ENCODE data around the gene GPATCH3.
A peak's percentile ranks its signal among the peaks of the same experiment; 100 is the strongest.
"Not testable (repeated sequence)": the region's sequence is repeated elsewhere in the genome, so short reads cannot be mapped to it uniquely, and the experiment has no call there.

GPATCH3 gene

GRCh38 chr1:26911399-26912146 lies 11.3 kb upstream of the GPATCH3 start:
- DNase-seq, result no peak

GRCh38 chr1:26910343-26911160 lies 10.3 kb upstream of the GPATCH3 start:
- DNase-seq, result no peak

GRCh38 chr1:26909951-26910342 lies 9.7 kb upstream of the GPATCH3 start:
- DNase-seq, result no peak

GRCh38 chr1:26907071-26907917 lies 7.0 kb upstream of the GPATCH3 start:
- no peak for DNase-seq

GRCh38 chr1:26900815-26901511 lies 696 bp upstream of the GPATCH3 start:
- no peak for DNase-seq

GRCh38 chr1:26897351-26897750 lies 2.9 kb downstream of the GPATCH3 start:
- no peak for DNase-seq

- no peak for DNase-seq
These were observed 6.0 kb downstream of the GPATCH3 start for GRCh38 chr1:26894263-26894662.

GRCh38 chr1:26890467-26890796 lies 9.8 kb downstream of the GPATCH3 start:
- no peak for DNase-seq

- peak; percentile 15 for DNase-seq
These were observed 10.5 kb downstream of the GPATCH3 start, which contains the start of gene GPN2 for GRCh38 chr1:26889551-26890466. Gene GPN2, minus strand, starts transcription at chr1:26890283. Its CDS starts 187 bp downstream, at chr1:26890096.

GRCh38 chr1:26888231-26888630 lies 12.0 kb downstream of the GPATCH3 start:
- DNase-seq, result no peak

GRCh38 chr1:26887125-26887524 lies 13.1 kb downstream of the GPATCH3 start:
- no peak for DNase-seq

GRCh38 chr1:26882696-26883463 lies 17.4 kb downstream of the GPATCH3 start:
- DNase-seq, result no peak

- not testable (repeated sequence) for DNase-seq
These were observed 18.7 kb downstream of the GPATCH3 start for GRCh38 chr1:26881611-26882010.

- DNase-seq, result no peak
These were observed 20.5 kb downstream of the GPATCH3 start for GRCh38 chr1:26879793-26880192.

GRCh38 chr1:26877326-26877725 lies 22.9 kb downstream of the GPATCH3 start:
- DNase-seq, result no peak

- DNase-seq, result no peak
These were observed 25.4 kb downstream of the GPATCH3 start for GRCh38 chr1:26874896-26875295.

- not testable (repeated sequence) for DNase-seq
These were observed 27.2 kb downstream of the GPATCH3 start for GRCh38 chr1:26873097-26873496.

- DNase-seq, result peak; percentile 92
These were observed 35.4 kb downstream of the GPATCH3 start for GRCh38 chr1:26864610-26865480.

GRCh38 chr1:26863685-26864077 lies 36.6 kb downstream of the GPATCH3 start:
- DNase-seq, result no peak

Measured in NCI-H1694 treated with DMSO at 0.1 percent for 48 hours (cell line).